HG03439 (cell line): ENCODE data around the gene KRTAP12-2.
"Not testable (repeated sequence)": the region's sequence is repeated elsewhere in the genome, so short reads cannot be mapped to it uniquely, and the experiment has no call there.

Experiments
- ATAC-seq: cut with Tn5 transposase; IDR thresholded peaks from one replicate; pipeline ENCODE4 v1.9.1; 2021; ENCODE audit warnings: mild to moderate bottlenecking, moderate library complexity; ENCODE audit not compliant: unreplicated experiment

The KRTAP12-2 gene

DNA sequence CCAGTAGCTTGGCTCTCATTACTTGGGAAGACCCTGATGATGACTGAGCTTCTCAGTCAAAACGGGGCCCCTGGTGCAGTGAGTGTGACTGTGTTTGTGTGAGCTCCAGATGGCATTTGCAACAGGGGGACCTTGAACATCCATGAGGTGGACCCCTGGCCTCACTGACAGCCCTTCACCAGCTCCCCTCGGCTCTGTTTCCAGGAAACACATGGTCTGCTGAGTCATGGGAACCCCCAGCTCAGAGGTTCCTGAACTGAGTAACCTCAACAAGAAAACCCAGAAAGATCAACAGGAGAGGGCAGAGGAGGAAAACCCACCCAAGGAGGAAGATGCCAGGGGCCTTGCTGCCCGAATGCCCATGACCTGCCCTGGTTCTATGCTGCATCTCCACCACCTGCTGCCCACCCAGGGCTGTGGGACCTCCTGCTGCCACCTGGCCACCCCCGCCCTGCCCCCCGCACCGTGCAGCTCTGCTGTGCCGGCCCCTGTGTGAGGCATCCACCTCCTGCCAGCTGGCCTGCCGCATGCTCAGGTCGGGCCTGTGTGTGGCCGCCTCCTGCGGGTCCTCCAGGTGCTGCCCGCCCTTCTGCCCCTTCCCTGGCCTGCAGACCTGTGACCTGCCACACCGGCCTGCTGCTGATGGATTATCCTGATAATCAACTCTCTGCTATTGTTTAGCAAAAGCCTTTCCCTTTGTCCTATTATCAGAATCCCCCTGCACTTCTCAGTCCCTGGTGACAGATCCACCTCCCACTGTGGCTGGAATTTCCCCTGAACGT, 19.5 kb upstream of the KRTAP12-2 start:
- no peak for ATAC-seq

DNA sequence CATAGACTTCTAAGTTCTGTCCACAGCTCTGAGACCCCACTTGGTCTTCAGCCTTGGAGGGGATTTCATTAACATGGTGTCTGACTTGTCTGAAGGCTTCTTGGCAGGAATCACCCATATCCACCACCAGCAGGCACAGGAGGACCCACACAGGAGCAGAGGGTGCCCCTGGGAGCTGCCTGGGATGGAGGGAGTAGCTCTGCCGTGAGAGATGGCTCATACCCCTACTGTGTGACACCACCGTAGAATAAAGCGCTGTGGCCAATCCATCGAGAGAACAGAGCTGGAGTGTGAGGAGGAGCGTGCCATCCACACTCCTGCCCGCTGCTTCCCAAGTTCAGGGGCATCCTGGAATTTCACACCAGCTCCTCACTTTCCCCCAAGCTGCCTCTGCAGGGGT, 18.3 kb upstream of the KRTAP12-2 start:
- not testable (repeated sequence) for ATAC-seq

DNA sequence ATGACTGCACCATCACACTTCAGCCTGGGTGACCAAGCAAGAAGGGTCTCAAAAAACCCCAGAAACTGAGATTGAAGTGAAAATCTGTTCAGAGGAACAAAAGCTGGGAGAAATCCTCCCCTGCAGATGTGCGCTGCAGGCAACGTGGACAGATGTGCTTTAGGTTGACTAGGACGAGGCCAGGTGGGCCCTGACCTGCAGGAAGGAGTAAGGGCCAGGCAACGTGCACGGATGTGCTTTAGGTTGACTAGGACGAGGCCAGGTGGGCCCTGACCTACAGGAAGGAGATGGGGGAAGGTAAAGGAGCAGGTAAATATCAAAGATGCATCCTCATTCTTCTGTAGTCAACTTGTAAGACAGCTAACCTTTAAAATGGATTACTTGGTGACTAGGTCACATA, 17.8 kb upstream of the KRTAP12-2 start:
- no peak for ATAC-seq

DNA sequence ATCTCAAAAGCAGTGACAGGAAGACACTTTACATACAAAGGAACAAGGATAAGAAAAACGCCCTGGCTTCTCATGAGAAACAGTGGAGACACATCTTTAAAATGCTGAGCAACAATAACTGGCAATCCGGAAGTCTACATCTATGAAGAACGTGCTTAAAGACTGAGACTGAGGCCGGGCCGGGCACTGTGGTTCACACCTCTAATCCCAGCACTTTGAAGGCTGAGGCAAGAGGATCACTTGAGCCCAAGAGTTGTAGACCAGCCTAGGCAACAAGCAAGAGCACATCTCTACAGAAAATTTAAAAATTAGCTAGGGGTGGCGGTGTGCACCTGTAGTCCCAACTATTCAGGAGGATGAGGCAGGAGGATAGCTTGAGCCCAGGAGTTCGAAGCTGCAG, 17.4 kb upstream of the KRTAP12-2 start:
- no peak for ATAC-seq

DNA sequence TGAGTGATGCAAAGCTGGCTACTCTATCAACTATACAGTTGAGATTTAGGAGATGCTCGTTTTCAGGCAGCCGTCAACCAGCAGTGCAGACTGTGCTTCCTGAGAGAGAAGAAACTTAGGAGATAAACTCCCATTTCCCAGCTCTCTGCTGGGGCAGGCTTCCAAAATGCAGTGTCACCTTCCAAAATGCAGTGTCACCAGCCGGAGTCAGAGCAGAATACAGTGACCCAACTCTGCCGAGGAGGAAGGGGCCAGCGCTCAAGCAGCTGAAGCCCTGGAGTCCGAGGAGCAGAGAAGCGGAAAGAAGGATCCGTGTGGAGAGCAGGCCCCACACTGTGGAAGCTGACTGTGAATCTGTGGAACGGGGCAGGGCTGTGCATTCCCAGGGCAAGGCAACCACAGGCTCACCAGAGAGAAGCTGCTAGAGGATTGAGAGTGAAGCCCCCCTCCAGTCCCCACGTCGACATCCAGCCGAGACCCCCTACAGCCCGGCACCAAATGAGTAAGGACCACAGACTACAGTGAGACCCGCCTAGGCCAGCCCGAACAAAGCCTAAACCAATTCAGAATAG, 15.9 kb upstream of the KRTAP12-2 start:
- no peak for ATAC-seq

DNA sequence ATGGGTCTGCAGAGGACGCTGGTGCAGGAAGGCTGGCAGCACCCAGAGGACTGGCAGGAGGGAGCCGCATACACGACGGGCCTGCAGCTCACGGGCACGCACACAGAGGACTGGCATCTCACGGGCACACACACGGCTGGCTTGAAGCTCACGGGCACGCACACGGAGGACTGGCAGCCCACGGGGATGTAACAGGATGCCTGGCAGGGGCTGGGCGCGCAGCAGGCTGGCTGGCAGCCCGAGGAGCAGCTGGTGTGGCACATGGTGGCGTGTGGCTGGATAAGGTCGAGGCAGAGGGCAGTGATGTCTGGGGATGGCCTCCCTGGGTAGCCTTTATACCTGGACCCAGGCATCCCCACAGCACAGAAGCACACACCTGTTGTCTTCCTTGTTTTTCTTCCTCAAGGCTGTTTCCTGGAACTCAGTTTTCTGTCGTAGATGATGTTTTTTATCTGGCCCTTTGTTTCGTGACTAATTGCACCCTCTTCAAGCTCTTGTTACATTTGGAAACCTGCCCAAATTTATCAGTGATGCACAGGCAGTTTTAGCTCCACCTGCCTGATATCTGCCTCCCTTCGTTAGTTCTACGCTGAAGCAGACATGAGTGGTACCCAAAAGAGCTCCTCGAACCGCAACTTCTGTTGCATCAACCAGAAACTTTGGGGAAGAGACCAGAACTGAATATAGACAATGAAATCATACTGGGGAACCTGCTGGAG, 15.3 kb upstream of the KRTAP12-2 start, which contains the start of gene KRTAP12-1:
TSS of gene KRTAP12-1 (minus strand) at position 303 of the 719 bp plus-strand sequence. CDS start at position 263, 40 bp downstream.
- no peak for ATAC-seq

DNA sequence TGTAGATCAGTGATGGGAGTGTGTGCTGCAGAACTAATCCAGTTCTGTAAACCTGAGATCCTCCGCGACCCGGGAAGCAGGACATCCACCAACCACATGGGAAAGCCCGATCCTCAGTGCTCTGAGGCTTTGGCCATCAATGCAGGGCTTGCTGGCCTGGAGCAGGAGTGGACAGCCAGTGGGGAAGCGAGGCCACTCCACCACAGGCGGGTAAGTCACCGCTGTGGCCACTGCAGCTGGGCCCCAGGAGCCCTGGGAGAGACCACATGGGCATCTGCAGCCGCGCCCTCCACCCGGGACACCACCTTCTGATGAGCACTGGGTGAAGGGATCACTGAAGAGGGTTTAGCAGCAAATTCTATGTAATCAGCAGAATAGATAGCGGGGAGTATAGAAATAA, 14.4 kb upstream of the KRTAP12-2 start:
- ATAC-seq = no peak

DNA sequence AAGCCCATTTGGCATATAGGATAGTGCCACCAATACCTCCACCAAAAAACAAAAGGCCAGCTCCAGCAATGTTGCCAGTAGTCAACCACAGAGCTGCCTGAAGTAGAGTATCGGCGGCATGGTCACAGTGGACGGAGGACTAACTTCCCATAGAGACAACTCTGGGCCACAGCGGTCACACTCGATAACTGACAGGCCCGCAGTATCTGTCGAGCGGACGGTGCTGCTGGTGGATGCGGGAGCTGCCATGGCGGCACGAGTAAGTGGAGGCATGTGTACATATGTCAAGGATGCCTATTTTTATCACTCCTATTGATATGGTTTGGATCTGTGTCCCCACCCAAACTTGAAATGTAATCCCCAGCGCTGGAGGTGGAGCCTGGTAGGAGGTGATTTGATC, 11.2 kb upstream of the KRTAP12-2 start:
- ATAC-seq = no peak

DNA sequence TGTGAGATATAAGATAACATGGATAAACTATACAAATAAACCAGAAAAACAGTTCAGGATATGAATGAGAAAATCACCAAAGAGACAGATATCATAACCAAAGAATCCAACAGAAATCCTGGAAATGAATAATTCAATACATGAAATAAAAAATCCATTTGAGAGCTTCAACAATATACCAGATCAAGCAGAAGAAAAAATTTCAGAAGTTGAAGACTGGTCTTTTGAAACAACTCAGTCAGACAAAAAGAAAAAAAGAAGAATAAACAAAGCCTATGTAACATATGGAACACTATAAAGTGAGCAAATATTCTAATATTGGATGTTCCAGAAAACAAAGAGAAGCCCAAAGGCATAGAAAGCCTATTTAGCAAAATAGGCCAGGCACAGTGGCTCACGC, 5.2 kb upstream of the KRTAP12-2 start:
- no peak for ATAC-seq

DNA sequence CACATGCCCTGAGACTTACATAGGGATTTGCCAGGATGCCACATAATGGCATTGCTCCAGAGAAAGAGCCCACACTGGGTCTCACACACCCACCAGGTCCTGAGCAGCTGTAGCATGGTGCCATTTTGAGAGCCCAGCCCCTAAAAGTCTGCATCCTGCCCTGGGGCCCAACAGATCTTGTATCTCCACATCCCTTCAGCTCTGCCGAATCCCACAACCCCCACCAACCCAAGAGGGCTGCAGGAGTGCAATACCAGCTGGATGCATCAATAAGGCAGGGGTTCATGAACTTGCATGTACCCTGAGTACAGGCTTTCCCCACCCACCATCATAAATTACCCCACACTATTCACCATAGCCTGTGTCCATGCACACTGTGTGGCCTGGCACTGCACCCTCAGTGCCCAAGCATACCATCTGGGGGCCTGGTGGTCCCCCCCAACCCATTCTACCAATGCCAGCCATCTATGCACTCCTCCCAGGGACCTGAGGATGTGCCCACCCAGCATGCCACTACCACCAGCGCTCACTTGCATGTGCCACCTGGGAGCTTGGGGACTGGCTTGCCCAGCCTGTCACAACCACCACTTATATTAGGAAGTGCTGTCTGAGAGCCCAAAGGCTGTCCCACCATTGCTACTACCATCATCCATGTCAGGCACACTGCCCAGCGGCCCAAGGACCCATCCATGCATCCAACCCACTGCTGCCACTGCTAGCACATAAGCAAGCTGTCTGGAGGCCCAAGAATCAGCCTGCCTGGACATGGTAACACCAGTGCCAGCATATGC, 4.1 kb upstream of the KRTAP12-2 start:
- ATAC-seq = no peak

DNA sequence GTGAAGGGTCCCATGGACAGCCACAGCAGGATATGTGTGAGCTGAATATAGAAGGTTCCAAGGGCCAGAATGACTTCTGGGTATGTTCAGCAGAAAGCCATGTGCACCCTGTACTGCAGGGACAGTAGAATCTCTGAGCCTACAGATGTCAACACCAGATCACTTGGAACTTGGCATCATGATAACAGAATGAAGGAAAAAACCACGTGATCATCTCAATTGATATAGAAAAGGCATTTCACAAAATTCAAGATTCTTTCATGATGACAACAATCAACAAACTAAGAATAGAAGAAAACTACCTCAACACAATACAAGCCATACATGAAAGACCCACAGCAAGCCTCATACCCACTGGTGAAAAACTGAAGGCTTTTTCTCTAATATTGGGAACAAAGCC, 885 bp upstream of the KRTAP12-2 start:
- ATAC-seq = no peak

DNA sequence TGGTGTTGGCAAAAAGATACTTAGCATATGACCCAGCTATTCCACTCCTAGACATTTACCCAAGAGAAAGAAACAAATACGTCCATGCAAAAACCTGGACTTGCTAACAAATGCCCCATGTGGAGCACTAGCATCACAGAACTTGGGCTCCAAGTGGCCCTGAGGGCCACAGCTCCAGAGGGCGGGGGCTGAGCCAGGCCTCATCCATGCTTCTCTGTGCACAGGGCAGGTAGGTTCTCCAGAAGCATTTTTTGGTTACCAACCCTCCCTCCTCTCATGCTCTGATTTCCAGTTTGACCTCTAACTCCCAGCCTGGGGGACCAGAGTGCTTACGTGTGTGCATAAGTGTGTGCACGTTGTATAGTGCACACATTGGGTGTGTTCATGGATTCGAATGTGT, 2.0 kb downstream of the KRTAP12-2 start:
- no peak for ATAC-seq

DNA sequence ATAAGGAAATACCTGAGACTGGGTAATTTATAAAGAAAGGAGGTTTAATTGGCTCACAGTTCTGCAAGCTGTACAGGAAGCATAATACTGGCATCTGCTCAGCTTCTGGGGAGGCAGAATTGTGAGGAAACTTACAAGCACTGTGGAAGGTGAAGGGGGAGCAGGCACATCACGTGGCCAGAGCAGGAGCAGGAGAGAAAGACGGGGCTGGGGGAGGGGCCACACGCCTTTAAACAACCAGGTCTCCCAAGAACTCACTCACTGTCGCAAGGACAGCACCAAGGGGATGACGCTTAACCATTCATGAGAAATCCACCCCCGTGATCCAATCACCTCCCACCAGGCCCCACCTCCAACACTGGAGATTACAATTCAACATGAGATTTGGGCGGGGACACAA, 5.2 kb downstream of the KRTAP12-2 start:
- ATAC-seq = not testable (repeated sequence)

DNA sequence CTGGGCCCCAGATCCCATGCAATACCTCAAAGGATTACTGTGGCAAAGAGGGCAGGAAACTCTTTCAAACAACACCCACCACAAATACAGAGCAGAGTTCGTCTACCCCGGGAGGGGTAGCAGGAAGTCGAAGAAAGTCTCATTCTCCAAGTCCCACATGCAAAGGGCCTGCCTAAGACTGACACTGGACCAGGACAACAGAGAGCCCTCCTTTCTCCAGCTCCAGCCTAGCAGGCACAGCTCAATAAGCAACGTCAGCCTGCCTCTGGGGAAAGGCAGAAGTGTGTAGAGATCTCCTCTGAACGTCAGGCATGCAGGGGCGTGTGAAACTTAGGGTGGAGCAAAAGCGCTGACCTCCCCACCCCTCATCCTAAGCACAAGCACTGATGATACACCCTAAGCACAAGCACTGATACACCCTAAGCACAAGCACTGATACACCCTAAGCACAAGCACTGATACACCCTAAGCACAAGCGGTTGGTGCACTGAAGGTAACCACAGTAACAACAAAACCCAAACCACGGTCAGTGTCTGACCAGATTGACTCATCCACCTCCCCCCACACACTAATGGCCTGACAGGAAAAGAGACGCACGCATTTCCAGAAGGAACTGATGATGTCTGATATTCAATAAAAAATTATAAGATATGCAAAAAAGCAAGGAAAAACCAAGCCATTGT, 7.7 kb downstream of the KRTAP12-2 start:
- ATAC-seq = no peak

DNA sequence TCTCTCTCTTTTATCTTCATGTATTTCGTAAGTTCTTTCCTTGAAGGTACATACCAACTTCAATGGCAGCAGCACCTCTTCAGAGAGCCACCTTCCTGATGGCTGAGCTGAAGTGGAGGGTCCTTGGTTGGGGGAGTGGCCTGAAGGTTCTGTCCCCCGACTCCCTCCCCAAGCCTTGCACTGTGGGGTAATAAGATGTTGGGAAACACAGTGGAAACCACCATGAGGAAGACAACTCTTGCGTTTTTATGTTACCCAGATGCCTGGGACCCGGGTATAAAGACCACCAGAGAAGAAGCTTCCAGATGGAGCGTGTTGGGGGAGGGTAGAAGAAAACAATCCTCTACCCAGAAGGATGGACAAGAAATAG, 8.2 kb downstream of the KRTAP12-2 start:
- ATAC-seq = no peak

DNA sequence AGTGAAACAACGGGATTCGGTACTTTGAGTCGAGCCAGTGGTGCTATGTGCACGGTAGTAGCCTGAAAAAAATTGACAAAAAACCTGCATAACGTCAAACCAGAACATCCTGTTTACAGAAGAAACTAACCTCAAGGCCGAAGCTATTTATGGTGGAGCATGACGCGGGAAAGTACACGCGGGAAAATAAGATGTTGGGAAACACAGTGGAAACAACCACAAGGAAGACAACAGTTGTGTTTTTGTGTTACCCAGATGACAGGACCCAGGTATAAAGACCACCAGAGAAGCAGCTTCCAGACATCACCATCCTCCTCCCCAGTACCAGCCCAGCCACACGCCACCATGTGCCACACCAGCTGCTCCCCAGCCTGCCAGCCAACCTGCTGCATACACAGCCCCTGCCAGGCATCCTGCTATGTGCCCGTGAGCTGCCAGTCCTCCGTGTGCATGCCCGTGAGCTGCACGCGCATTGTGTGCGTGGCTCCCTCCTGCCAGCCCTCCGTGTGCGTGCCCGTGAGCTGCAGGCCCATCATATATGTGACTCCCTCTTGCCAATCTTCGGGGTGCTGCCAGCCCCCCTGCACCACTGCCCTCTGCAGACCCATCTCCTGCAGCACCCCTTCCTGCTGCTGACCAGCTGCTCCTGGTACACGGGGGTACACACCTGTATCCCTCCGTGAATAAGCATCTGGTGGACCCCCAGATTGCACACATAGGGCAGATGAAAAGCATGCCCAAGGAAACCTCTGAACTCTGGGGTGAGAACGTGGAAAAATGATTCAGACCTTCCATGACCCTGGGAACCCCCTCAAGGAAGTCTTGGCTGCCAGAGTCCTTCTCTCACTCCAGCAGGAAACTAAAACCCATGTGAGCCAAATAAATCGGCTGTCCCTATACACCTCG, 8.8 kb downstream of the KRTAP12-2 start, which contains the start of gene KRTAP12-3:
TSS of gene KRTAP12-3 (plus strand) at position 298 of the 906 bp plus-strand sequence. CDS start at position 346, 48 bp downstream.
- ATAC-seq = no peak

DNA sequence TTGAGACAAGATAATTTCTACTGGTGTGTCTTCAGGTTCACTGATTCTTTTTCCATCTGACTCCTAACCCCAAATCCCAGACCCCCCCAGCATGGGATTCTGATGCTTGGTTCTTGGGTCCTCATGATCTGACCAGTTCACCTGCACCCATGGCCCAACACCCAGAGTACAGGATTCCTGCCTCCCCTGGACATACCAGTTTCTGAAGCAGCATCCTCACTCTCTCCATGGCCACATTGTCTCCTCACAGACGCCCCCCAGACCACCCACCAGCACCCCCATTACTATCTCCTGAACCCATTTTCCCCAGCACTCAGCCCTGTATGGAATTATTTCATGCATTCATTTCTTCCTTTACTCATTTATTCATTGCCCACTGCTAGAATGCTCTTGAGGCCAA, 9.9 kb downstream of the KRTAP12-2 start:
- no peak for ATAC-seq

DNA sequence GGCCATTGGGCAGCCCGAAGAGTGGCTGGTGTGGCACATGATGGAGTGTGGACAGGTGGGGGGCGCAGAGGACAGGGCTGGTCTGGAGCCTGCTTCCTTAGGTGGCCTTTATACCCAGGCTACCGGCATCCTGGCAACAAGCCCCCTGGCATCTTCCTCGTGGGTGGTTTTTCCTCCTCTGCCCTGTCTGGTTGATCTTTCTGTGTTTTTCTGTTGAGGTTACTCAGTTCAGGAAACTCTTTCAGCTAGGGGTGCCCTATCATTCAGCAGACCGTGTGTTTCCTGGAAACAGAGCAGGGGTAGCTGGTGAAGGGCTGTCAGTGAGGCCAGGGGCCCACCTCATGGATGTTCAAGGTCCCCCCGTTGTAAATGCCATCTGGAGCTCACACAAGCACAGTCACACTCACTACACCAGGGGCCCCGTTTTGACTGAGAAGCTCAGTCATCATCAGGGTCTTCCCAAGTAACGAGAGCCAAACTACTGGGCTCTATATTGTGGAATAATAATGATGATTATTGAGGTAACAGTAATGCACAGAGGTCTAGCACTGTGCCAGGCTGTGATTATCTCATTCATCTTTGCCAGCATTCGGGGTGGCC, 12.1 kb downstream of the KRTAP12-2 start, which contains the start of gene KRTAP12-4:
TSS of gene KRTAP12-4 (minus strand) at position 84 of the 600 bp plus-strand sequence. CDS start at position 39, 45 bp downstream.
- ATAC-seq = no peak
